Liver (tissue), 3 donors: Measurements from ENCODE around the gene CTNNBL1.

Experiments
- ATF3 ChIP-seq: IDR thresholded peaks from 2 replicates; pipeline ENCODE4 v1.6.1; 2016; ENCODE audit warnings: antibody characterized with exemption
- EGR1 ChIP-seq, 2 donors: IDR thresholded peaks; 2 replicates each; pipeline ENCODE4 v1.6.1; 2016 to 2018; ENCODE audit warnings: antibody characterized with exemption in 2 of 2, low read depth in 2 of 2
- FOXA1 ChIP-seq: IDR thresholded peaks from 2 replicates; pipeline ENCODE4 v1.6.1; 2016; ENCODE audit warnings: antibody characterized with exemption
- GABPA ChIP-seq, 2 donors: IDR thresholded peaks in 1 of 2; conservative IDR thresholded peaks in 1 of 2; 2 replicates each; pipeline ENCODE4 v1.6.1; 2016; ENCODE audit warnings: antibody characterized with exemption in 2 of 2, mild to moderate bottlenecking in 1 of 2, moderate library complexity in 1 of 2
- JUND ChIP-seq, 2 donors: IDR thresholded peaks; 2 replicates each; pipeline ENCODE4 v1.6.1; 2016; ENCODE audit warnings: antibody characterized with exemption in 2 of 2
- RAD21 ChIP-seq, 2 donors: IDR thresholded peaks; 2 replicates each; pipeline ENCODE4 v1.6.1; 2016; ENCODE audit warnings: antibody characterized with exemption in 2 of 2, mild to moderate bottlenecking in 2 of 2
- REST ChIP-seq: IDR thresholded peaks from 2 replicates; pipeline ENCODE4 v1.6.1; 2016; ENCODE audit warnings: antibody characterized with exemption, mild to moderate bottlenecking
- TAF1 ChIP-seq: conservative IDR thresholded peaks from 2 replicates; pipeline ENCODE4 v1.6.1; 2016; ENCODE audit warnings: antibody characterized with exemption, mild to moderate bottlenecking
- ZBTB33 ChIP-seq: IDR thresholded peaks from 2 replicates; pipeline ENCODE4 v1.6.1; 2016; ENCODE audit warnings: antibody characterized with exemption
- TF ChIP-seq, protein P1 (sequence below): fragments of 150-350 bp; IDR thresholded peaks from 2 replicates; pipeline ENCODE4 v1.5.1; 2017; ENCODE audit warnings: improper control_type of control experiment, low read depth, low read length; ENCODE audit not compliant: missing input control
- TF ChIP-seq, protein P2 (sequence below): IDR thresholded peaks from 2 replicates; pipeline ENCODE4 v1.6.1; 2016; ENCODE audit warnings: antibody characterized with exemption
- donor health status: healthy.
- donor health status: healthy.

- TF ChIP-seq, protein P1, sequence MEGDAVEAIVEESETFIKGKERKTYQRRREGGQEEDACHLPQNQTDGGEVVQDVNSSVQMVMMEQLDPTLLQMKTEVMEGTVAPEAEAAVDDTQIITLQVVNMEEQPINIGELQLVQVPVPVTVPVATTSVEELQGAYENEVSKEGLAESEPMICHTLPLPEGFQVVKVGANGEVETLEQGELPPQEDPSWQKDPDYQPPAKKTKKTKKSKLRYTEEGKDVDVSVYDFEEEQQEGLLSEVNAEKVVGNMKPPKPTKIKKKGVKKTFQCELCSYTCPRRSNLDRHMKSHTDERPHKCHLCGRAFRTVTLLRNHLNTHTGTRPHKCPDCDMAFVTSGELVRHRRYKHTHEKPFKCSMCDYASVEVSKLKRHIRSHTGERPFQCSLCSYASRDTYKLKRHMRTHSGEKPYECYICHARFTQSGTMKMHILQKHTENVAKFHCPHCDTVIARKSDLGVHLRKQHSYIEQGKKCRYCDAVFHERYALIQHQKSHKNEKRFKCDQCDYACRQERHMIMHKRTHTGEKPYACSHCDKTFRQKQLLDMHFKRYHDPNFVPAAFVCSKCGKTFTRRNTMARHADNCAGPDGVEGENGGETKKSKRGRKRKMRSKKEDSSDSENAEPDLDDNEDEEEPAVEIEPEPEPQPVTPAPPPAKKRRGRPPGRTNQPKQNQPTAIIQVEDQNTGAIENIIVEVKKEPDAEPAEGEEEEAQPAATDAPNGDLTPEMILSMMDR = no peak
- TF ChIP-seq, protein P2, sequence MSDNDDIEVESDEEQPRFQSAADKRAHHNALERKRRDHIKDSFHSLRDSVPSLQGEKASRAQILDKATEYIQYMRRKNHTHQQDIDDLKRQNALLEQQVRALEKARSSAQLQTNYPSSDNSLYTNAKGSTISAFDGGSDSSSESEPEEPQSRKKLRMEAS = no peak
- TF ChIP-seq ZBTB33 (no peak), TAF1 (no peak), JUND (IDR thresholded peaks at IDR 0.05) (no peak), REST (no peak), ATF3 (no peak), EGR1 (IDR thresholded peaks at IDR 0.05; ENCODE audit: low read depth in 2 of 2) (no peak), GABPA (IDR thresholded peaks at IDR 0.05 in 1 of 2, conservative IDR thresholded peaks at IDR 0.05 in 1 of 2) (no peak), RAD21 (IDR thresholded peaks at IDR 0.05) (no peak), FOXA1 (no peak)
These were observed 3.0 kb upstream of the CTNNBL1 start for GRCh38 chr20:37690626-37691369.
